Activated CD4-positive, CD25-positive, alpha-beta regulatory T cell treated with anti-CD3 and anti-CD28 coated beads, Interleukin-2, amount 50 U/mL, for 24 hours (primary cell): Measurements from ENCODE around the gene TBCEL.
"Not testable (repeated sequence)": the region's sequence is repeated elsewhere in the genome, so short reads cannot be mapped to it uniquely, and the experiment has no call there.

ENCODE experiments used
- ATAC-seq, 2 donors: fragments of 150-1000 bp; cut with Tn5 transposase; one replicate each; pipeline ENCODE4 v1.10.0; 2021; ENCODE audit warnings: mild to moderate bottlenecking in 1 of 2, moderate library complexity in 1 of 2

TBCEL gene

GRCh38 chr11:121109471-121109870, 85.6 kb downstream of the TBCEL start:
- ATAC-seq = no peak

GRCh38 chr11:121109916-121110586, 86.1 kb downstream of the TBCEL start:
- no peak for ATAC-seq

DNA sequence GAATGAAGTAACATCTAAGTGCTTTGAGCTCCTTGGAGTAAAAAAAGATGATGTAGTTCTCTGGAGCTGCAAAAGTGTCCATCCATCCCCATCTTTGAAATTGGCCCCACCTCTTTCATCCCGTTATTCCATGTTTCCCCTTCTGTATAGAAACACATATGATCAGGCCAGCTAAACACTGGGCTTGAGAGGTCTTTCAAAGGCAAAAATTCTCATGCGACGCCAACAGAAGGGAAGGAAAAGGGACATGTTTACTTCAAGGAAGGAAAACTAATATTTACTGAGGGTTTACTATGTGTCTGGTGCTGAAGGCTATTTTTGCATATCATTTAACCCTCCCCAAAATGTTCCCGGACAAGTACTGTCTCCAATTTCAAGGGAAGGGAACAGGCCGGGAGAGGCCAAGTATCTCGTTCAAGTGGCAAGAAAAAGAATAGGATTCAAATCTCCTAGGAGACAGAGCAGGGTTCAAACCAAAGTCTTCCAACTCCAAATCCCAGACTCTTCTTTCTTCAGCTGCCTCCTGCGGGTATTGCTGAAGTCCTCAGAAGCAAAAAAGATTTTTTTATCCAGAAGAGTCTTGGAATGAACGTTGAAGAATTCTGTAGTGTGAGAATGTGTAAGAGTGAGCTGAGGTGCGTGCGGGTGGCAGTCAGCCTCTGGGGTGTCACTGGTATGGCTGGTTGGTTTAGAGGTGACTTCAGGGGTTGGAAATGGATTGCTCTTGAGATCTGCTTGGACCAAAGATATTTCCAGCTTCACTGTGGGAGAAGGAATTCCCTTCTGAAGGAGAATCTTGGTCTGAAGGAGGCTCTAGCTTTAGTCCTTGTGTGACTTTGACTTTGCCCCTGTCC, 87.2 kb downstream of the TBCEL start:
- no peak for ATAC-seq

DNA sequence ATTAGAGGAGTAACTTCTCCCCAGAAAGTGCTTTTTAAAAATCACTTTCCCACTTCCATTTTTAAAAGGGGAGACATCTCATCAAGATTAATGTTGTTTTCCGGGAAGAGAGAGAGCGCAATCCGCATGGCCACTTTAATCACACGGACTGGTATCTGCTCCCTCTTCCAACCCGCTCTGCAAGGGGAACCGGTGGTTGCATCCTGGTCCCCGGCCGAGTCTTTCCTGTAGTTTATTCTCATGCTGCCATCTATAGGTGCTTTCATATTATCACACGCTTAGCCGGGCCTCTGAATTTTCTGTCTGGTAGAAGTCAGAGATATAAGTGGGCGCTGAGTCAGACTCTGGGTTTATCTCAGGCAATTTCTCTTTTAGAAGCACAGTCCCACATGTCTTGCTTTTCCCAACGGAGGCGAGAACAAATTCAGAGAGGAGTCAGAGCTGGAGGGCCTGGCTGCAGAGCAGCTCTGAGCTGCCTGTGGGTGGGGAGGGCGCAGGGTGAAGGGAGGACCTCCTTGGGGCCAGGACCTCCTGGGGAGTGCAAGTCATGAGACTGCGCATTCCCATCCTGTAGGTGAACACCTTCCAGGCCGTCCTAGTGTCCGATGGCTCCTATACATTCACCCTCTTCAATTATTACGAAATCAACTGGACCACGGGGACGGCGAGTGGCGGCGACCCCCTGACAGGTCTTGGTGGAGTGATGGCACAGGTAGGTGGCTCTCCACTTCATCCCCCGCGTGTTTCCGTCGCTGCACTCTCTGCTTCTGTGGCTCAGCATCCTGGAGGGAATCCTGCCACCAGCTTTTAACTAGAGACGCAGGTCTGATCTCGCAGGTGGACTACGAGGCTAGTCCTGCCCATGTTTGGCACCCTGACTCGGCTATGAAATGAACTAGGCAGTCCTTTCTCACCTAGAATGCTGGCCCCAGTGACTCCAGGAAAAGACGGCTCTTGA, 88.9 kb downstream of the TBCEL start:
- peak; percentile 36 to 38 for ATAC-seq

DNA sequence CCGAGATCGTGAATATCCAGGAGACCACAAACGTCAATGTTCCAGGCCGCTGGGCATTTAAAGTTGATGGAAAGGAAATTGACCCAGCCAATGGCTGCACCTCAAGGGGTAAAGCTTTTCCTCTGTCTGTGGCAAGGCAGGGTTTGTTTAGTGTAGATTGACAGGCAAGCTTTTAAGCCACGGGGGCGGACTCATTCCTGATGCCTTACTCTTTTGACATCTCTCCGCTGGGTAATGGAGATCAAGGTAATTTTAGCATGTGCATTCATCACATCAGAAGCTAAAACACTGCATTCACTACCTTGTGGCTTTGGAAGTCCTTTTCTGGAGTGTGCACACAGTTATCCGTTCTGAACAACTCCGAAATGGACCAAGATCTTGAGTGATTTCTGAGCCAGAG, 89.7 kb downstream of the TBCEL start:
- ATAC-seq = no peak

- ATAC-seq = not testable (repeated sequence)
Observed at GRCh38 chr11:121115024-121115423, 91.1 kb downstream of the TBCEL start.

GRCh38 chr11:121117788-121118187, 93.9 kb downstream of the TBCEL start:
- ATAC-seq = no peak

DNA sequence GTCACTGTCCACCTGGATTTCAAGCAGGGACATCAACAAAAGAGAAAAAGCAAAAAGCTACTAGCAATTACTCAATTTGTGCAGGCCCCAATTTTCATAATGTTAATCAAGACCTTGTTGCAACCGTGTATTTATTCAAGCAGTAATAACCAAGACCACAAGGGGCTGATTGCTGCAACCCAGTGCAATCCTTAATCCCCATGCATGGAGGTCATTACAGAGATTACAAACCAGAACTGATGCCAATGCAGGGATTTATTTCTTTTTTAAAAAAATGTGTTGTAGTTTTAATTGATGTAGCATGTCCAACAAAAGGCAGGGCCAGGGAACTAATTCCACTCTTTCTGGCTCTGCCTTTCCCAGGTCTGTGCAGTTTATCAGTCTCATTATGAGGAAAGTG, 95.5 kb downstream of the TBCEL start:
- ATAC-seq = no peak

DNA sequence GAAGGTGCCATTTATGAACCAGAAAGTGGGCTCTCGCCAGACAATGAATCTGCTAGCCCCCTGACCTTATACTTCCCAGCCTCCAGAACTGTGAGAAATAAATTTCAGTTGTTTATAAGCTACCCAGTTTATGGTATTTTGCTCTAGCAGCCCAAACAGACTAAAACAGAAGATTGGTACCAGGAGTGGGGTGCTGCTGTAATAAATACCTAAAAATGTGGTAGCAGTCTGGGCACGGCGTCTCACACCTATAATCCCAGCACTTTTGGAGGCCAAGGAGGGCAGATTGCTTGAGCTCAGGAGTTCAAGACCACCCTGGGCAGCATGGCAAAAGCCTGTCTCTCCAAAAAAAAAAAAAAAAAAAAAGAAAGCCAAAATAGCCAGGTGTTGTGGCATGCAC, 98.4 kb downstream of the TBCEL start:
- ATAC-seq = no peak

GRCh38 chr11:121123496-121124069, 99.7 kb downstream of the TBCEL start:
- no peak for ATAC-seq

DNA sequence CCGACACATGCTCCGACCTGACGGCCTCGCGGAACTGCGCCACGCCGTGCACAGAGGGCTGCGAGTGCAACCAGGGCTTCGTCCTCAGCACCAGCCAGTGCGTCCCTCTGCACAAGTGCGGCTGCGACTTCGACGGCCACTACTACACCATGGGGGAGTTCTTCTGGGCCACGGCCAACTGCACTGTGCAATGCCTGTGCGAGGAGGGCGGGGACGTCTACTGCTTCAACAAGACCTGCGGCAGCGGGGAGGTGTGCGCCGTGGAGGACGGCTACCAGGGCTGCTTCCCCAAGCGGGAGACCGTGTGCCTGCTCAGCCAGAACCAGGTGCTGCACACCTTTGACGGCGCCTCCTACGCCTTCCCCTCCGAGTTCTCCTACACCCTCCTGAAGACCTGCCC, 103.9 kb downstream of the TBCEL start:
- no peak for ATAC-seq

- no peak for ATAC-seq
Observed at GRCh38 chr11:121129362-121130340, 105.7 kb downstream of the TBCEL start.

DNA sequence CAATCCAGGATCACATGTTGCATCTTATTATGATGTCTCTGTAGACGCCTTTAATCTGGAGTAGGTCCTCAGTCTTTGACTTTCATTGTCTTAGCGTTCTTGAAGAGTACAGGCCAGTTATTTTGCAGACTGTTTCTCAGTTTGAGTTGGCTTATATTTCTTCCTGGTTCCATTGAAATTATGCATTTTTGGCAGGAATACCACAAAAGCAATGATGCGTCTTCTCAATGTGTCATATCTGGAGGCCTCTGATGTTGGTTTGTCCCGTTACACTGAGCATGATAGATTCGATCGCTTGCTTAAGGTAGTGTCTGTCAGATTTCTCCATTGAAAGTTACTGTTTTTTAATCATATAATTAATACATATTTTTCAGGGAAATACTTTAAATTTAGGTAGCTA, 107.8 kb downstream of the TBCEL start:
- ATAC-seq = no peak

GRCh38 chr11:121132211-121132976, 108.5 kb downstream of the TBCEL start:
- ATAC-seq = no peak

DNA sequence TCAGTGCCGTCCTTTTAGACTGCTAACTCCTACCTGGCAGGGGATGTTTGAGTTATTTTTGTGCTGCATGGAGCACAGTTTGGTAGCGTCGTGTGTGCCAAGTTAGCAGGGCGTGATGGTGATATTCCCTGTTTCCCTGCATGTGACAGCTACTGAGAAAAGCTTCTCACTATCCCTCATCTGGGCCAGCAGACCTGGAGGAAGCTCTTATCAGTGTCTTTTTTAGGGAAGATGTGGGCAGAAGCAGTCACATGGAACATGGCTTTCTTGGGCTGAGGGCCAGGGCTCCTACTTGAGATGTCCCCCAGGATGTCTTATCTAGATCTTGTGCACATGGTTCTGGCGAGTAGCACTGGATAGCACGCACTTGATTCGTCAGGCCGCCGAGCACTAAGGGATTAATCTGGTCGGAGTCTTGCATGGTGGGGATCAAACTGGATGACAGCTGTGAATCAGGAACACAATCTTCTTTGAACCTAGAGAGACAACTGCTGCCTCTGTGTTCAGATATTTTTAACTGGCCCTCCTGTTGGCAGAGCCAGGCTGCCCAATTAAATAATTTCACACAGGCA, 110.9 kb downstream of the TBCEL start:
- no peak for ATAC-seq

- no peak for ATAC-seq
Observed at GRCh38 chr11:121137005-121137404, 113.1 kb downstream of the TBCEL start.

GRCh38 chr11:121138259-121138658, 114.4 kb downstream of the TBCEL start:
- ATAC-seq = no peak

DNA sequence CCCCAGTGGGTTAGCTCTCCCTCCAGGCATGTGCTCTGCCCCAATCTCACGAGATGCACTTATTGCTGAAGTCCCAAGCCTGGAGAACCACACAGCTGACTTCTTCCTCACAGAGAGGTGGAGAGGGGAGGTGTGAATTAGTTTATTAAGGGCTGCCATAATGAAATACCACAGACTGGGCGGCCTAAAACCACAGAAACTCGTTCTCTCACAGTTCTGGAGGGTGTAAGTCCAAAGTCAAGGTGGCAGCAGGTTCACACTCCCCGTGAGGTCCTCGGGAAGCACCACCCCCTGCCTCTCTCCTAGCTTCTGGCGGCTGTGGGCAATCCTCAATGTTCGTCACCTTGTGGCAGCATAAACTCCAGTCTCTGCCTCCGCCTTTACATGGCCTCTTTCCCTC, 116.5 kb downstream of the TBCEL start:
- no peak for ATAC-seq
